Stimulated activated CD8-positive, alpha-beta memory T cell treated with anti-CD3 and anti-CD28 coated beads, Interleukin-15, amount 100 ng/mL, for 24 hours (primary cell): ENCODE measurements around the gene RBM26.

Source experiments
- DNase-seq: peaks from one replicate; pipeline ENCODE4 v3.0.0-alpha.2; 2020; ENCODE audit warnings: low read depth

Gene RBM26

GRCh38 chr13:79405831-79406596 is at the start of gene RBM26:
RBM26 (minus strand) TSS chr13:79406255; CDS start chr13:79405774, 481 bp downstream.
- peak; percentile 68 for DNase-seq

GRCh38 chr13:79455331-79455730 is 49.3 kb upstream of the RBM26 start:
- no peak for DNase-seq

- no peak for DNase-seq
Observed at GRCh38 chr13:79452239-79452913, 46.3 kb upstream of the RBM26 start.

- peak; percentile 66 for DNase-seq
Observed at GRCh38 chr13:79451500-79451962, 45.5 kb upstream of the RBM26 start.

GRCh38 chr13:79450110-79450509 is 44.1 kb upstream of the RBM26 start:
- no peak for DNase-seq

- no peak for DNase-seq
Observed at GRCh38 chr13:79448413-79448812, 42.4 kb upstream of the RBM26 start.

GRCh38 chr13:79447741-79448140 is 41.7 kb upstream of the RBM26 start:
- DNase-seq, result no peak

- no peak for DNase-seq
Observed at GRCh38 chr13:79447141-79447540, 41.1 kb upstream of the RBM26 start.

GRCh38 chr13:79445968-79446645 is 40.1 kb upstream of the RBM26 start:
- no peak for DNase-seq

- no peak for DNase-seq
Observed at GRCh38 chr13:79442706-79443105, 36.7 kb upstream of the RBM26 start.

GRCh38 chr13:79442221-79442620 is 36.2 kb upstream of the RBM26 start:
- no peak for DNase-seq

GRCh38 chr13:79440958-79441528 is 35.0 kb upstream of the RBM26 start:
- DNase-seq, result no peak

- no peak for DNase-seq
Observed at GRCh38 chr13:79439275-79439674, 33.2 kb upstream of the RBM26 start.

- DNase-seq, result no peak
Observed at GRCh38 chr13:79435561-79435990, 29.5 kb upstream of the RBM26 start.

GRCh38 chr13:79434556-79434955 is 28.5 kb upstream of the RBM26 start:
- no peak for DNase-seq

- DNase-seq, result no peak
Observed at GRCh38 chr13:79432992-79433391, 26.9 kb upstream of the RBM26 start.

GRCh38 chr13:79432086-79432485 is 26.0 kb upstream of the RBM26 start:
- no peak for DNase-seq

- DNase-seq, result no peak
Observed at GRCh38 chr13:79429309-79429708, 23.3 kb upstream of the RBM26 start.

- no peak for DNase-seq
Observed at GRCh38 chr13:79427883-79428282, 21.8 kb upstream of the RBM26 start.

GRCh38 chr13:79427265-79427664 is 21.2 kb upstream of the RBM26 start:
- DNase-seq, result no peak

GRCh38 chr13:79423801-79424642 is 18.0 kb upstream of the RBM26 start:
- DNase-seq, result no peak

- DNase-seq, result no peak
Observed at GRCh38 chr13:79423340-79423739, 17.3 kb upstream of the RBM26 start.
